ENCODE data around the gene ZG16.

- TF ChIP-seq, protein P1, sequence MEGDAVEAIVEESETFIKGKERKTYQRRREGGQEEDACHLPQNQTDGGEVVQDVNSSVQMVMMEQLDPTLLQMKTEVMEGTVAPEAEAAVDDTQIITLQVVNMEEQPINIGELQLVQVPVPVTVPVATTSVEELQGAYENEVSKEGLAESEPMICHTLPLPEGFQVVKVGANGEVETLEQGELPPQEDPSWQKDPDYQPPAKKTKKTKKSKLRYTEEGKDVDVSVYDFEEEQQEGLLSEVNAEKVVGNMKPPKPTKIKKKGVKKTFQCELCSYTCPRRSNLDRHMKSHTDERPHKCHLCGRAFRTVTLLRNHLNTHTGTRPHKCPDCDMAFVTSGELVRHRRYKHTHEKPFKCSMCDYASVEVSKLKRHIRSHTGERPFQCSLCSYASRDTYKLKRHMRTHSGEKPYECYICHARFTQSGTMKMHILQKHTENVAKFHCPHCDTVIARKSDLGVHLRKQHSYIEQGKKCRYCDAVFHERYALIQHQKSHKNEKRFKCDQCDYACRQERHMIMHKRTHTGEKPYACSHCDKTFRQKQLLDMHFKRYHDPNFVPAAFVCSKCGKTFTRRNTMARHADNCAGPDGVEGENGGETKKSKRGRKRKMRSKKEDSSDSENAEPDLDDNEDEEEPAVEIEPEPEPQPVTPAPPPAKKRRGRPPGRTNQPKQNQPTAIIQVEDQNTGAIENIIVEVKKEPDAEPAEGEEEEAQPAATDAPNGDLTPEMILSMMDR (IDR thresholded peaks at IDR 0.05; ENCODE audit: low read length) = no peak
- no peak for TF ChIP-seq EZH2 (IDR thresholded peaks at IDR 0.05; ENCODE audit: borderline replicate concordance, low read length)
These were observed 2.2 kb upstream of the ZG16 start for GRCh38 chr16:29775742-29776408.

Data from OCI-LY1 (cell line).